Esophagus muscularis mucosa (tissue), 4 donors: Measurements from ENCODE around the gene MAP4K4. TPM values are rescaled to one million over a fixed set of nuclear protein-coding genes. Genes with fewer than 3 reads are reported as not detected.

ENCODE experiments used
- DNase-seq: peaks from one replicate; pipeline ENCODE4 v3.0.0-alpha.2; 2017; ENCODE audit errors: extremely low spot score
- H3K27ac ChIP-seq, 4 donors: fragments of 200-600 bp; sonication (generic); replicated peaks in 1 of 4; 1 replicate in 3 of 4; 2 replicates in 1 of 4; pipeline ENCODE4 v1.5.1; 2016 to 2019; ENCODE audit warnings: mild to moderate bottlenecking in 1 of 4
- H3K27me3 ChIP-seq, 4 donors: fragments of 200-600 bp; sonication (generic); one replicate each; pipeline versions ENCODE4 v1.5.1 to v1.6.0; 2016 to 2019
- H3K36me3 ChIP-seq, 4 donors: fragments of 200-600 bp; sonication (generic); one replicate each; pipeline ENCODE4 v1.5.1; 2016 to 2019
- H3K4me1 ChIP-seq, 4 donors: fragments of 200-600 bp; sonication (generic); one replicate each; pipeline ENCODE4 v1.5.1; 2016 to 2019
- H3K4me3 ChIP-seq, 4 donors: fragments of 200-600 bp; sonication (generic); 1 replicate in 2 of 4; 2 replicates in 2 of 4; pipeline ENCODE4 v1.5.1; 2016 to 2019; ENCODE audit warnings: mild to moderate bottlenecking in 4 of 4, moderate library complexity in 1 of 4
- H3K9me3 ChIP-seq, 4 donors: fragments of 200-600 bp; sonication (generic); 1 replicate in 3 of 4; 2 replicates in 1 of 4; pipeline ENCODE4 v1.5.1; 2016 to 2019
- CTCF ChIP-seq, 3 experiments: fragments of 200-600 bp in 2 of 3; fragments of 450-650 bp in 1 of 3; sonication (generic) in 2 of 3; IDR thresholded peaks; one replicate each; pipeline ENCODE4 v1.5.1; 2017 to 2019; ENCODE audit warnings: antibody characterized with exemption in 3 of 3, mild to moderate bottlenecking in 2 of 3, moderate library complexity in 1 of 3
- EP300 ChIP-seq: sonication (generic); formaldehyde crosslinking; IDR thresholded peaks from one replicate; pipeline ENCODE4 v1.6.1; 2017; ENCODE audit warnings: antibody characterized with exemption
- POLR2A ChIP-seq: fragments of 450-650 bp; IDR thresholded peaks from one replicate; pipeline ENCODE4 v1.6.1; 2017; ENCODE audit warnings: antibody characterized with exemption, moderate library complexity, mild to moderate bottlenecking, low read depth
- POLR2AphosphoS5 ChIP-seq, 2 donors: sonication (generic); formaldehyde crosslinking; IDR thresholded peaks; one replicate each; pipeline ENCODE4 v1.6.1; 2017; ENCODE audit warnings: antibody characterized with exemption in 2 of 2
- WGBS: methylation state at CpG from one replicate; pipeline ENCODE4 v1.1.5; 2018; 5-methylcytosine and 5-hydroxymethylcytosine counted together
- intact Hi-C: fragments of 100-400 bp; cut with DNase I; formaldehyde crosslinking; loops from one replicate; pipeline ENCODE4 v1.15.1; 2023
- total RNA-seq, 4 donors: library from RNA; depleted of rRNA; stranded (reverse); fragments of >200 nt; gene quantifications; one replicate each; pipeline versions ENCODE4 v1.1.0 to v1.2.1, GENCODE V29; 2016

The MAP4K4 gene
- total RNA-seq, 4 donors from 2014 or later: 37.8 to 59.0 (median 51.7) TPM

GRCh38 chr2:101808006-101808562 lies 110.6 kb downstream of the MAP4K4 start:
- no peaks in the 10 kb centered on the region for H3K27me3 ChIP-seq
- H3K4me3 ChIP-seq: no peak overlapping the region
- no peaks in the 10 kb centered on the region for H3K36me3 ChIP-seq
- 91% methylated on average over 6 of the region's 6 CpGs for WGBS
- no peak overlapping the region for H3K27ac ChIP-seq
- no peaks in the 10 kb centered on the region for H3K9me3 ChIP-seq
- intact Hi-C loops: no loop called here
- peaks cover 44 to 65% (median 51%) of the 10 kb centered on the region in 4 donors for H3K4me1 ChIP-seq
- no peak for DNase-seq
- TF ChIP-seq POLR2A (no peak), EP300 (no peak), CTCF (IDR thresholded peaks at IDR 0.05) (no peak), POLR2AphosphoS5 (IDR thresholded peaks at IDR 0.05) (no peak)

- intact Hi-C loops: no loop called here
- H3K27ac ChIP-seq: no peak overlapping the region
- H3K4me3 ChIP-seq: no peak overlapping the region
- no peak for DNase-seq
- no peaks in the 10 kb centered on the region for H3K9me3 ChIP-seq
- no peak for TF ChIP-seq POLR2A
- TF ChIP-seq EP300: no peak
- no peak for TF ChIP-seq CTCF (IDR thresholded peaks at IDR 0.05)
- H3K27me3 ChIP-seq: no peaks in the 10 kb centered on the region
- no peaks in the 10 kb centered on the region for H3K36me3 ChIP-seq
- H3K4me1 ChIP-seq: peaks cover 30 to 52% (median 40%) of the 10 kb centered on the region in 4 donors
Observed at GRCh38 chr2:101809698-101810097, 112.2 kb downstream of the MAP4K4 start.

GRCh38 chr2:101811226-101812015 lies 113.9 kb downstream of the MAP4K4 start:
- H3K27me3 ChIP-seq: no peaks in the 10 kb centered on the region
- H3K9me3 ChIP-seq: no peaks in the 10 kb centered on the region
- no peak overlapping the region for H3K27ac ChIP-seq
- intact Hi-C loops: no loop called here
- no peaks in the 10 kb centered on the region for H3K36me3 ChIP-seq
- no peak overlapping the region for H3K4me3 ChIP-seq
- H3K4me1 ChIP-seq: peaks cover 22 to 46% (median 37%) of the 10 kb centered on the region in 4 donors
- 94% methylated on average over 11 of the region's 11 CpGs for WGBS
- no peak for DNase-seq
- TF ChIP-seq EP300 (no peak), POLR2AphosphoS5 (IDR thresholded peaks at IDR 0.05) (no peak), POLR2A (no peak), CTCF (IDR thresholded peaks at IDR 0.05) (no peak)

GRCh38 chr2:101812226-101812625 lies 114.7 kb downstream of the MAP4K4 start:
- H3K36me3 ChIP-seq: no peaks in the 10 kb centered on the region
- H3K4me1 ChIP-seq: peaks cover 17 to 45% (median 36%) of the 10 kb centered on the region in 4 donors
- H3K27ac ChIP-seq: no peak overlapping the region
- 94% methylated on average over 7 of the region's 7 CpGs for WGBS
- no peaks in the 10 kb centered on the region for H3K27me3 ChIP-seq
- intact Hi-C loops: no loop called here
- TF ChIP-seq CTCF (IDR thresholded peaks at IDR 0.05) (no peak), POLR2AphosphoS5 (IDR thresholded peaks at IDR 0.05) (no peak), EP300 (no peak), POLR2A (no peak)
- H3K9me3 ChIP-seq: no peaks in the 10 kb centered on the region
- DNase-seq: no peak
- no peak overlapping the region for H3K4me3 ChIP-seq
